ENCODE measurements around the gene GRM8.
A peak's percentile ranks its signal among the peaks of the same experiment; 100 is the strongest.

Gene GRM8

GRCh38 chr7:126803990-126804389 lies 448.8 kb downstream of the GRM8 start:
- DNase-seq = no peak

GRCh38 chr7:126803060-126803665 lies 449.6 kb downstream of the GRM8 start:
- peak; percentile 42 for DNase-seq

- no peak for DNase-seq
Observed at GRCh38 chr7:126801733-126802132, 451.0 kb downstream of the GRM8 start.

GRCh38 chr7:126799541-126799940 lies 453.2 kb downstream of the GRM8 start:
- no peak for DNase-seq

- no peak for DNase-seq
Observed at GRCh38 chr7:126792521-126792920, 460.2 kb downstream of the GRM8 start.

DNA sequence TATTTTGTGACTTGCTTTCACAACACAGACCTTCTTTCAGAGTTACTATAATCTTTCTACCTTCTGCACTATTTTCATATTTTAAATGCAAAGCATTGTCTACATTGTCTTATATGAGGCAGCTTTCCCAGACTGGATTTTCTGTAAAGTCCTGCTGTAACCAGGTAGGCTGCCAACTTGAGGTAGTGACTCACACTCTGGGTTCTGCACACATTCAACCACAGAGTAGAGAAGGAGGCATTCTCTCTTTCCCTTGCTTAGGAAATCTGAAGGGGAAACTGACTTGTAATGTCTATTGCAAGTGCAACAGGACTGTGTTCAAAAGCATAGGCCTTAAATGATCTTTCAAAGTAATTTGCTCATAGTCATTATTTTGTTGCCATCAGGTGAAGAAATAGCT lies 461.4 kb downstream of the GRM8 start:
- no peak for DNase-seq

DNA sequence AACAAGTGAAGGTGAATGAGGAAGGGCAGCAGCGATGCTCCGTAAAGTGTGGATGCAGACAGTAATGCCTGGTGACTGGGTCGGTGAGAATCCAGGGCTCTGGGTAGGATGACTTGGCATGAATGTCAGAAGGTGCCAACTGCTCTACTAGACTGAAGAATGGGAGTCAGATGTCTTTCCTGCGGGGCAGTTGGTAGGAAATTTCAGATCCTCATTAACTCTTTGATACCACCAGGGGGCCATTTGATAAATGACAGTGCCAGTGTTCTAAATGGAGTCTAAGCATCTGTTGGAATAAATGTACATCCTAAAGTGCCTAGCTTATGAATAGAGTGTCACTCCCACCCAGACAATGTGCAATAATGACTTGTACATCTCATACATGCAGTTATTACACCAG lies 462.0 kb downstream of the GRM8 start:
- DNase-seq = no peak

DNA sequence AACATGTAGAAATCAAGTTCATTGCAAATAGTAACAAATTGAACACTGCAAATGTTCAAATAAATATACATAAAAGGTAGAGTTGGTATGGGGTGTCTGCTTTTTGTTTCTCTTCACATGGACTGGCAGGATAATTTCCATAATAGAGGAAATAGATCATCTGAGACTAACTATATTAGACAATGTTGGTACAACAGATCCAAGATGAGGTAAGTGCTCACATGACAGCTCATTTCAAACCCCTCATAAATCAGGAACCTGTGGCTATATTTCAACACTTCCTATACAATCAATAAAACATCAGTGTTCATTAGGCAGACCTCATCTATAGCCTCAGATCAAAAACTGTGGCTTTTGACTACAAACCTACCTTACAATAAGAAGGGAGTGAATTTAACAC lies 469.1 kb downstream of the GRM8 start:
- no peak for DNase-seq

DNA sequence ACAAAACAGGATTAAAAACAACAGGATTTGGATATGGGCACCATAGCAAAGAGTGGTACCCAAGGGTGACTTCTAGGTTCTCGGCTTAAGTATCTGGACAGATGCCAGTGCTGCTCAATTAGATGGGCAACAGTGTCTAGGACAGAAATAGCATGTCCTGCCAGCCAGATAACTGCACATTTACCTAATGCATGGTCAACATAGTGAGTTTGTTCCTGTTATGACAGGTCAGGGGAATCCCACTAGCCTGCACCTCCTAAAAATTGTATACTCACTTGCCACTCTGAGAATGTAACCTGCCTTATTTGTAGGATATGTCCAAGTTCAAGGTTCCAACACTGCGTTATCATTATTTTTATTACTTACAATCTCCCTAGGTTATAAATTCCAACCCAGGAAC lies 471.7 kb downstream of the GRM8 start:
- no peak for DNase-seq

GRCh38 chr7:126778101-126778500 lies 474.6 kb downstream of the GRM8 start:
- no peak for DNase-seq

GRCh38 chr7:126776498-126776897 lies 476.2 kb downstream of the GRM8 start:
- no peak for DNase-seq

DNA sequence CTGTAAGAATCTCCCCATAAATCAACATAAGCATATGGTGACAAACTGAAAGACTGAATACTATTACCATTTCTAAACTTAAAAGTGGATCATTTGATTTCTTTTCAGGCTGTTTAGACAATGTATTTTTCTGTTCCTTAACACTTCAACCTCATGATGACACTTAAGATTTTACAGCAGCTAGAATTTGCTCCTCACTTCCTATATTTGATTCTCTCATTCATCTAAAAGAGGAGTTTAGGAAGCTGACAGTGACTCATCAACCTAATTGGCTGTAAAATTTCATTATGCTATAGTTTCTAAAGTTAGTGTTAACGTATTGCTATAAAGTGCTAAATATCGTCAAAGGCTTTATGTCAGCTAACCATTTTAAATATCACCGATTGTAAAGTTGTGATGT lies 478.7 kb downstream of the GRM8 start:
- DNase-seq = no peak

- DNase-seq = no peak
Observed at GRCh38 chr7:126768836-126769235, 483.9 kb downstream of the GRM8 start.

GRCh38 chr7:126760914-126761577 lies 491.7 kb downstream of the GRM8 start:
- no peak for DNase-seq

DNA sequence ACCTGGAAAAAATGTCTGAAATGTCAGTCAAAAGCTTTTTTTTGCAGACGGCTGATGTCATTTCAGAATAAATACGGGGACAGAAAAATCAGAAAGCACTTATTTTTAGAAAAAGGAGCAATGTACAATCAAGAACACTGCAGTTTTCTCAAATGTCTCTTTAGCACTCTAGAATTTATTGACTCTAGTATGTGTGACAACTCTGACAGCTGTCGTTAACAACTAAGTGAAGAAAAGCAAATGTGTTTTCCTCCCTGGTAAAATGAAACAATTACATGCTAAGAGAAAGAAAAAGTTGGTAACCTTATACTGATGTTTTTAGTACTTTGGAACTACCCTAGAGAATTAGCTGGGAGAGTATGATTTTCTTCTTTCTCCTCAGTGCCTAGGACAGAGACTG lies 497.4 kb downstream of the GRM8 start:
- no peak for DNase-seq

GRCh38 chr7:126750207-126750911 lies 502.4 kb downstream of the GRM8 start:
- DNase-seq = no peak

DNA sequence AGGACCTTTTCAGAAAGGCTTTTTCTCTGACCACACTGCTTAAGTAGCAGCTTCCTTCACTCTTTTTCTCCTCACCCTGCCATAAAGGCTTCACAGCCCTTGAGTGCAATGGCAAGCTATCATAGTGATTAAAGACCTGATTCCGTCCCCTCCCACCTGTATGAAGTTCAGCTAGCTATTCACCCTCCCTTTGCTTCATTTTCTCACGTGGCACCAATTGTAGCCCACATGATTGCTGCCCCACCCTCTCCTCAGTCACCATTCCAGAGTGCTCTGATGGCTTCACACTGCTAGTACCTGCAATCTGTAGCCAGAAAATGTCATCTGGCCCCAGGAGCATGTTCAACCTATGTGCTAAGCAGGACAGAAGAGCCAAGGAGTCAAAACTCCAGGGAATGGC lies 523.8 kb downstream of the GRM8 start:
- no peak for DNase-seq

DNA sequence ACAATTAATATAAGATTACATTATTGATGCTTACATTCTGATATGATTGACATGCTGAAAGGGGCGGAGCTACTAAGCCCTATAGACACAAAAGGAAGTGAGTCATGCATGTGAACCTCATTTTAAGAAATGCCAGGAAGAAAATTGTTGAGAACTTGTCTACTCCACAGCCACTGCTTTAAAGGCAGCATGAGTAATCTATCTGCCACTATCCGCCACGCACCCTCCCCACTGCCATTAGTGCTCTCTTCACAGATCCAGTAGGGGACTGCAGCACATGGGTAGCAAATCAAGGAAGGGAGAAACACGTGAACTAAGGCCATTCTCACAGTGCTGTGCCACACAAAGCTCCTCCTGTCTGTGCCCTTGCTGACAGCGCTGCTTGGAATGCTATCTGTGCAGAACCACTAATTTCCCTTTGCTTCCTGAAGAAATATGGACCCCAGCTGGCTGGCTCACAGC lies 524.8 kb downstream of the GRM8 start:
- DNase-seq = peak; percentile 2

DNA sequence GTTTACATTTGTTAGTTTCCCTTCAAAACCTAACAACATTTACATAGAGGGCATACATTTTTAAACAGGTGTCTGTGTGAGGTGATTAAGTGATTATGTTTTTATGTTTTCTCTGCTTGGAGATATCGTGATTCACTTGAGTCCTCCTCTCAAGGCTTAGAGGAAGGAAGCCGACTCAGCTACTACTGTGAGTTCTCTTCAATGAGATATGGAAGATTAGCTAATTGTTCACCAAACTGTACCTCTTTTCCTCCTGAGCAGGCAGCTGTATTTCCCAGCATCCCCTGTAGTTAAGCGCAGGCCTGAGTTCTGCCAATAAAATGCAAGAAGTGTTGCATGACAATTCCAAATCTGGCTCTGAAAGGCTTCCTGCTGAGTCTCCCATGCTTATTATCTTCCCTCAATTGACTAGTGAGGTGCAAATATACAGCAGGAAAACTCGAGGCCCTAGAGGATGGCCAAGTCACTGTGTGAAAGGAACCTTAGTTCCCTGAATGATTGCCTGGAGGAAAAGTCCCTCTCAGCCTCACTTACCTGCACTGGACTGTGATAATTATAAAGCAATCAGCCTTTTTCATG lies 528.7 kb downstream of the GRM8 start:
- no peak for DNase-seq

- no peak for DNase-seq
Observed at GRCh38 chr7:126720232-126720631, 532.5 kb downstream of the GRM8 start.

GRCh38 chr7:126718419-126718818 lies 534.3 kb downstream of the GRM8 start:
- DNase-seq = no peak

GRCh38 chr7:126716321-126716720 lies 536.4 kb downstream of the GRM8 start:
- no peak for DNase-seq

DNA sequence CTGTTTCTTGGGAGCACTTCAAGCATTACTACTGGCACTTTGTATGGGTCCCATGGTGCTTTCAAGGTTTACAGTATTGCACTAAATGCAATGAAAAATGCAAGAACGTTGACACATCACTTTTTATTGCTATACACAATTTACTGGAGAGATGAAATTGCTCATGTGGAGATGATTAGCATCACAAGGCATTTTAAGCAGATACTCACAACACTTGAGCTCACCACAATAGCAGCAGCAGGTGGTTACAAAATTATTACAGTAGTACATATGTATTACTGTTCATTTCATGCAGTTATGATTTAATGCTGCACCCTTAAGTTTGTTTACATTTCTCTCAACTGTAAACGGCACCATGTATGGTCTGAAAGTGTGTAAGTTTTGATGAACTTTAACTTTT lies 537.7 kb downstream of the GRM8 start:
- no peak for DNase-seq
